ENCODE results near the gene RIPK3.
A peak's percentile ranks its signal among the peaks of the same experiment; 100 is the strongest.

RIPK3 gene

DNA sequence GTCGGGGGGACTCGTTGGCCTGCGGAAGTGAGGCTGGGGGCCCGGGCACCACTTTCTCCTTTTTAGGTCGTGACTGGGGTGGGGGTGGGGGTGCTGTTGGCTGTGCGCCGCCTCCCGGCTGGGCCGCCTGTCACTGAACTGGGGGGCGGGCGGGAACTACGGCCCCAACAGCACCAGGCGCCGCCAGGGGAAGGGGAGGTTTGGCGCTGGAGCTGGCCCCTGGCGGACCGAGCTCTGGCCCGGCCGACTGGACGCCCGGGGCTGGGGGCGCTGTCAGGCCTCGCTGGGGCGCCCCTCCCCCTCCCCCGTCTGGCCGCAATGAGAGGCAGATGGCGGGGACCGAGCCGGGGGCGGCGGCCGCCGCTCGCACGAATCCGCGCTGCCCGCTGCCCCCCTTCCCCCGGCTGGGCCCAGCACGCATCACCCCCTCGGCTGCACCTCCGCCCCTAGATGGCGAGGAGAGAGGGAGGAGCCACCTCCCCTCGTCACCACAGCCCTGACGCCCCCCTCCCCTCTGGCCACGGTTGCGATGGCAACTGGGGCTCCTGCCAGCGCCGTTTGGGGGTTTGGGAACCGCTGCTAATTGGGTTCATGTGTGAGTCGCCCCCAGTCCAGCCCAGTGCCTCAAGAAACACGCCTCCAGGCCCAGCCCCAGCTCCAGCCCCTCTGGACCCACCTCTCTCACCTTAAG, 28.9 kb upstream of the RIPK3 start:
- no peak overlapping the region for H3K27ac ChIP-seq
- TF ChIP-seq ZFX (IDR thresholded peaks at IDR 0.05) = no peak
- TF ChIP-seq, protein P1, sequence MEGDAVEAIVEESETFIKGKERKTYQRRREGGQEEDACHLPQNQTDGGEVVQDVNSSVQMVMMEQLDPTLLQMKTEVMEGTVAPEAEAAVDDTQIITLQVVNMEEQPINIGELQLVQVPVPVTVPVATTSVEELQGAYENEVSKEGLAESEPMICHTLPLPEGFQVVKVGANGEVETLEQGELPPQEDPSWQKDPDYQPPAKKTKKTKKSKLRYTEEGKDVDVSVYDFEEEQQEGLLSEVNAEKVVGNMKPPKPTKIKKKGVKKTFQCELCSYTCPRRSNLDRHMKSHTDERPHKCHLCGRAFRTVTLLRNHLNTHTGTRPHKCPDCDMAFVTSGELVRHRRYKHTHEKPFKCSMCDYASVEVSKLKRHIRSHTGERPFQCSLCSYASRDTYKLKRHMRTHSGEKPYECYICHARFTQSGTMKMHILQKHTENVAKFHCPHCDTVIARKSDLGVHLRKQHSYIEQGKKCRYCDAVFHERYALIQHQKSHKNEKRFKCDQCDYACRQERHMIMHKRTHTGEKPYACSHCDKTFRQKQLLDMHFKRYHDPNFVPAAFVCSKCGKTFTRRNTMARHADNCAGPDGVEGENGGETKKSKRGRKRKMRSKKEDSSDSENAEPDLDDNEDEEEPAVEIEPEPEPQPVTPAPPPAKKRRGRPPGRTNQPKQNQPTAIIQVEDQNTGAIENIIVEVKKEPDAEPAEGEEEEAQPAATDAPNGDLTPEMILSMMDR (conservative IDR thresholded peaks at IDR 0.05) = no peak

DNA sequence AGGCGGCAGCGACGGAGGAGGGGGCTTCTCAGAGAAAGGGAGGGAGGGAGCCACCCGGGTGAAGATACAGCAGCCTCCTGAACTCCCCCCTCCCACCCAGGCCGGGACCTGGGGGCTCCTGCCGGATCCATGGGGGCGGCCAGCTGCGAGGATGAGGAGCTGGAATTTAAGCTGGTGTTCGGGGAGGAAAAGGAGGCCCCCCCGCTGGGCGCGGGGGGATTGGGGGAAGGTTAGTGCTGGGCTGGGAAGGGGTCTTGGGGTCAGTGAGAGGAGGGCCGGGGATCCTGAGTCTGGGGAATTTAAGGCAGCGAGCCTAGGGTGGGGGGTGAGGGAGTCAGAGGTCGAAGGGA, 28.4 kb upstream of the RIPK3 start:
- TF ChIP-seq, protein P1 (conservative IDR thresholded peaks at IDR 0.05) = no peak
- TF ChIP-seq ZFX (IDR thresholded peaks at IDR 0.05) = no peak
- no peak overlapping the region; the same call in 1 of the 2 replicates for H3K27ac ChIP-seq

DNA sequence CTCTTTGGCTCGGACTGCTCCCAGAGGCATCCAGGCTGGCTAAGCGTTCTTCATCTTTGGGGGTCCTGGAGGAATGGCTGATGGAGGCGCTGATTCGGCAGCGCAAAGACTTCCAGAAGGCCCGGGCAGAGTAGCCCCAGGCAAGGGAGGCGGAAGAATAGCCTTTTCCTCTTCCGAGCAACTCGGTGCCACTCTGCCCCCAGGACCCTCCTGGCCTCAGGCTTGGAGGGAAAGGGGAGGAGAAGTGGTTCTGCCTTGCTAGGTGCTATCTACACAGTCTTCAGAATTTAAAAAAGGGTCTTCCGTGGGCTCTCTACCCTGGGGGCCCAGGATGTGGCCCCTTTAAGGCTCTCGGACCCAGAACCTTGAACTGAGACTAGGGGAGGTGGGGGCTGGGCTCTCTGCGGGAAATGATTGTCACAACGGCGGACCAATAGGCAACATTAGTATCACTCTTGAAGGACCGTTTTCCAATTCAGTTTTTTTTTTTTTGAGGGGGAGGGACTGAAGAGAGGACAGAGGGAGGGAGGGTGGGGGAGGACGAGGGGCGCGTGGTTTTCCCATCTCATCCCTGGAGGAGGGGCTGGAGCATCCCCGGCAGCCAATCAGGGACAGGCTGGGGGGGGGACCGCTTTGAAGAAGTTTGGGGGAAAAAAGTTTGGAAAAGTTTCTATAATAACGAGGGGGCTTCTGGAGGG, 27.9 kb upstream of the RIPK3 start, which contains the start of gene NFATC4:
Gene NFATC4, plus strand, starts transcription at position 671 of the 698 bp plus-strand sequence. CDS start 157 bp downstream, outside the sequence.
- no peak for TF ChIP-seq ZFX (IDR thresholded peaks at IDR 0.05)
- TF ChIP-seq, protein P1 (conservative IDR thresholded peaks at IDR 0.05) = no peak
- H3K27ac ChIP-seq = peak within 1 kb of the TSS; percentile 46

DNA sequence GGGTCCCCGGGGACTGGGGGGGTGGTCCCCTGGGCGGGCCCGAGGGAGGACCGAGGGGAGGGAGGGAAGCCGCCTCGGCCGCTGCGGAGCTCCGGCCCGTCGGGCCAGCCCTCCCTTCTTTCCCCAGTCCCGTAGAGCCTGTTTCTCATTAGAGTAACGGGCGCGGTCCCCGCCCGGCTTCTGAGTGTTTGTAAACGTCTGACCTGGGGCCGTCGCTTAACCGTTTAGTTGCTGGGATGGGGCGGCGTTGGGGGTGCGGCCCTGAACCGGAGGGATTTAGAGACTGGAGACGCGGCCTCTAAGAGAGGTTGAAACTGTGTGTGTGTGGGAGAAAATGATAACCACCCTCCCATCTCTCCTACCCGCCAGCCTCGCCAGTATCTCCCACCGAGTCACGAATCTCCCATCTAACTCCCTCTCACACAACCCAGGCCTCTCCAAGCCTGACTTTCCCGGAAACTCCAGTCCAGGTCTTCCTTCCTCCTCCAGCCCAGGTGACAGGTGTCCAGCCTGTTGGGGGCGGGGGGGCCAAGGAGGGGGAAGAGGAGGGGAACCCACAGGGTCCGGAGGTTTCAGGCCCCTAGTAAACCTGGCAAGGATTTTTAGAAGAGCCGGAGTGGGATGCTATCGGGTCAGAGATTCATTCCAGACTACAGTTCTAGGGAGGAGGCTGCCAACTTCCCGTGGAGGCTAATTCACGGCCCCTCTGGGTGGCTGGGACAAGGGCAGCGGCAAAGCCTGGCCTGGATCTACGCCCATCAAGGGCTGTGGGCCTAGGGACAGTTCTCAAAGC, 27.1 kb upstream of the RIPK3 start:
- no peak for TF ChIP-seq ZFX (IDR thresholded peaks at IDR 0.05)
- TF ChIP-seq, protein P1 (conservative IDR thresholded peaks at IDR 0.05) = no peak
- H3K27ac ChIP-seq = peak overlapping the region; percentile 46

DNA sequence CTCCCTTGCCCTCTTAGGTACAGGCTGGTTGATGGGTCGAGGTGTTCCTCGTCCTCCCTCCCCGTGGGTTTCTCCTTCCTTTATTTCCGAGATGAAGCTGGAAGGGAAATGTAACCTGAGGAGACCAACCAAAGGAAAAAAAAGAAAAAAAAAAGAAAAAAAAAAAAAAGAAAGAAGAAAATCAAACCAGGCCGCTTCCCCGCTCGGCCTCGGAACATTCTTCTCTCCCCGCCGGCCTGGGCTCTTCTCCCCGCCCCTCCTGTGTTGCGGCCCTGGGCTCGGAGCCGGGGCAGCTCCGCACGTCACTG, 26.6 kb upstream of the RIPK3 start:
- peak overlapping the region; percentile 46 for H3K27ac ChIP-seq
- 0 out of 2 replicates have a peak, but pooled peaks have one; percentile 32 for TF ChIP-seq ZFX (IDR thresholded peaks at IDR 0.05)
- TF ChIP-seq, protein P1 (conservative IDR thresholded peaks at IDR 0.05) = no peak

DNA sequence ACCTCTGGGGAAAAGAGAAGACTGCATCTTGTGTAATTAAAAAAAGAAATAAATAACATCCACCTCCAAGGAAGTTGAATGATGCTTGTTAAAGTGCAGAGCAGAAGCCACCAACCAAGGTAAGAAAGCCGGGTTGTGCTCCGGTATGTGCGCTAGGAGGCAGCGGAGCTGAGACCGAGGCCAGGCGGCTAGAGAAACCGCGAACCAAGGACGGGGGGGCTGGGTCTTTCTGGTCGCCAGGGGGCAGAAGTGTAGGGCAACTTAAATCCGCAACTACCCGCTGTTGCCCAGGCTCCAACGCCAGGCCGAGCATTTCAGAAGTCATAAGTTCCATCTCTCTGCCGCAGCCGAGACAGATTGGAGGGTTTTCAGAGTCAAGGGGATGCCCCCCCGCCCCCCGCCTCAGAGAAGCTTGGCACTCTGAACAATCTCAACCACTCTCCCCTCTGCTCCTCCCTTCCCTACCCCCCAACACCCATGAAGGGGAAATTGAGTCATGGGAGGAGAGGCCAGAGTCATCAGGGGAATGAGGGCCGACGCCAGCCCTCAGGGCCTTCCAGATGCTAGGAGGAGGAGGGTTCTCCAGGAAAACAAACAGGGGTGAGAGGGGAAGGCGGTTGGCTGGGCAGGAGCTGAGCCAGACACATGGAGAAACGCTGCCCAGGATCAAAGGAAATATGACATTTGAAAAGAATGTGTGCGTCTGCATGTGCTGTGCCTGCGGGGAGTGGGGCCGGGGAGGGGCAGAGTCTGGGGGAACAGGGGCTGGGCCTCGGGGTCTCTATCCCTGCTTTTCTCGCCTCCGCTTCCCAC, 26.0 kb upstream of the RIPK3 start:
- TF ChIP-seq ZFX (IDR thresholded peaks at IDR 0.05) = no peak
- TF ChIP-seq, protein P1 (conservative IDR thresholded peaks at IDR 0.05) = peak; percentile 79
- peak overlapping the region; percentile 46 for H3K27ac ChIP-seq

All from C4-2B (cell line).